Sigmoid colon (tissue), 4 donors: ENCODE data around the gene FGF22.

Experiments used
- EP300 ChIP-seq, 4 donors: sonication (generic); formaldehyde crosslinking; IDR thresholded peaks; one replicate each; pipeline ENCODE4 v1.6.1; 2017; ENCODE audit warnings: antibody characterized with exemption in 4 of 4
- POLR2A ChIP-seq, 2 donors: fragments of 450-650 bp; IDR thresholded peaks; one replicate each; pipeline ENCODE4 v1.6.1; 2016; ENCODE audit warnings: antibody characterized with exemption in 2 of 2, mild to moderate bottlenecking in 2 of 2, moderate library complexity in 2 of 2

DNA sequence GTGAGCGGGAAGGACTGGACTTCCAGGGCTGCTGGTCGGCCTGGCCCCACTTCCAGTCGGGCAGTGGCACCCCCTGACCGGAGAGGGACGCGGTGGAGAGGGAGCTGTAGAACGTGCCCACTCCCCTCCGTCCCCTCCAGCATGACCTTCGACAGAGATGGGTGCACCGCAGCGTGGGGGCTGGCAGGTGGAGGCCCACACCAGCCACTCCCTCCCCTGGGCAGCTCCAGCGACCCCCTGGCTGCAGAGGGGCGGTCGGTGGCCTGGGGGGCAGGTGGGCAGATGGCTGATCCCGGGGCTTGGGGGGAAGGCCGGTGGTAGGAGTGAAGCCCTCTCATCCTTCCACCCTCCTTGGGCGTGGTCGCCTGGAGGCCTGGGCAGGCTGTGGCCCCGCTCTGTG is 47.6 kb upstream of the FGF22 start:
- no peak for TF ChIP-seq EP300 (IDR thresholded peaks at IDR 0.05)
- no peak for TF ChIP-seq POLR2A (IDR thresholded peaks at IDR 0.05)
